ENCODE measurements around the gene ST8SIA3. TPM values are rescaled to one million over a fixed set of nuclear protein-coding genes. Genes with fewer than 3 reads are reported as not detected.

ST8SIA3 gene, protein sequence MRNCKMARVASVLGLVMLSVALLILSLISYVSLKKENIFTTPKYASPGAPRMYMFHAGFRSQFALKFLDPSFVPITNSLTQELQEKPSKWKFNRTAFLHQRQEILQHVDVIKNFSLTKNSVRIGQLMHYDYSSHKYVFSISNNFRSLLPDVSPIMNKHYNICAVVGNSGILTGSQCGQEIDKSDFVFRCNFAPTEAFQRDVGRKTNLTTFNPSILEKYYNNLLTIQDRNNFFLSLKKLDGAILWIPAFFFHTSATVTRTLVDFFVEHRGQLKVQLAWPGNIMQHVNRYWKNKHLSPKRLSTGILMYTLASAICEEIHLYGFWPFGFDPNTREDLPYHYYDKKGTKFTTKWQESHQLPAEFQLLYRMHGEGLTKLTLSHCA
- total RNA-seq, result not detected
- polyA plus RNA-seq, result under 1 TPM in 1 of 2 donors, not detected in 1; under 0.01 TPM
- long read RNA-seq, donor 1, result 0 reads
- long read RNA-seq, donor 2, result 0 reads

DNA sequence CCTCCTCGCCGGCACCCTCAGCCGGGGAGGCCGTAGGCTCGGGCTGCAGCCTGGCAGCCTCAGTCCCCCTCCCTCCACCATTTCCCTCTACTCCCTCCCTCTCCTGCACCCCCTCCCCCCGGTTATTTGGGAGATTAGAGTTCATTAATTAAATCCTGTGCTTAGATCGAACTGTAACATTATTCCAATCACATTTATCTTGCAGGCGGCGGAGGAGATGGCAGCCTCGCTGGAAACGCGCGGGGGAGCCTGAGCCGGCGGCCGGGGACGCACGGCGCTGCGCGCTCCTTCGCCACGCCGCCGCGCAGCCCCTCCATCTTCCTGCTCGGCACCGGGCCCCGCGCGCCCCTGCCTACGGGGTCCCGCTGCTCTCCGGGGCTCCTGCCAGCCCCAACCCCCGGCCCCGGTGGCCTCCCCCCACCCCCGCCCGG lies at the start of gene ST8SIA3:
ST8SIA3 (plus strand) TSS at position 287 of the 431 bp plus-strand sequence. CDS start 290 bp downstream, outside the sequence.
- DNase-seq (no peak), ATAC-seq (ENCODE audit: low FRiP score) (no peak)
- Histone ChIP-seq H3K36me3 (ENCODE audit: control insufficient read depth in 1 of 2, insufficient read depth in 2 of 2, low read length in 1 of 2) (no peaks in the 10 kb centered on the region), H3K4me1 (ENCODE audit: control insufficient read depth in 1 of 2, insufficient read depth in 2 of 2, low read length in 2 of 2) (no peaks in the 10 kb centered on the region), H3K9me3 (ENCODE audit: control insufficient read depth, low read length) (no peaks in the 10 kb centered on the region), H3K4me3 (ENCODE audit: low read length in 2 of 2) (no peak within 1 kb of the TSS), H3K27me3 (ENCODE audit: control insufficient read depth in 1 of 2, insufficient read depth in 2 of 2, low read length in 1 of 2) (no peaks in the 10 kb centered on the region), H3K27ac (ENCODE audit: low read depth in 1 of 2, low read length in 2 of 2) (no peak within 1 kb of the TSS)
- intact Hi-C loops (cut with DNase I), result no loop called here
- 2 to 3% methylated on average over 35 to 38 of the region's 38 CpGs for WGBS, 2 donors

DNA sequence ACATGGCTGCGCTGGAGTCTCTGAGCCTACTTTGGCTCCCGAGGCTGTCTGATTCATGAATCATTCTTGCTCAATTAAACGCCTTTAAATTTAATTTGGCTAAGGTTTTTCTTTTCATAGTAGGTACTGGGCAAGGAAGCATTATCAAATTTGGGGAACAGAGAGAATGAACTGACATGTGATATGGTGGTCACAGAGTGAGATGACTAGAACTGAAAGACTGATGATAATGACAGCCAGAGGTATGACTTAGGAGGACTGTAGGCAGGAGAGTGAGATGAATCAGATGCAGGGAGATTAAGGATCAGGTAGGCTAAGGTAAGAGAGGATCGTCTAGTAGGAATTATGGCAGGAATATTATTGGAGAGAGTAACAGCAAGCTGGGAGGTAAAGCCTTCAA lies 40.9 kb upstream of the ST8SIA3 start:
- WGBS, 2 donors, result 71 to 75% methylated on average over 4 of the region's 4 CpGs
- no peak for ATAC-seq (ENCODE audit: low FRiP score)

DNA sequence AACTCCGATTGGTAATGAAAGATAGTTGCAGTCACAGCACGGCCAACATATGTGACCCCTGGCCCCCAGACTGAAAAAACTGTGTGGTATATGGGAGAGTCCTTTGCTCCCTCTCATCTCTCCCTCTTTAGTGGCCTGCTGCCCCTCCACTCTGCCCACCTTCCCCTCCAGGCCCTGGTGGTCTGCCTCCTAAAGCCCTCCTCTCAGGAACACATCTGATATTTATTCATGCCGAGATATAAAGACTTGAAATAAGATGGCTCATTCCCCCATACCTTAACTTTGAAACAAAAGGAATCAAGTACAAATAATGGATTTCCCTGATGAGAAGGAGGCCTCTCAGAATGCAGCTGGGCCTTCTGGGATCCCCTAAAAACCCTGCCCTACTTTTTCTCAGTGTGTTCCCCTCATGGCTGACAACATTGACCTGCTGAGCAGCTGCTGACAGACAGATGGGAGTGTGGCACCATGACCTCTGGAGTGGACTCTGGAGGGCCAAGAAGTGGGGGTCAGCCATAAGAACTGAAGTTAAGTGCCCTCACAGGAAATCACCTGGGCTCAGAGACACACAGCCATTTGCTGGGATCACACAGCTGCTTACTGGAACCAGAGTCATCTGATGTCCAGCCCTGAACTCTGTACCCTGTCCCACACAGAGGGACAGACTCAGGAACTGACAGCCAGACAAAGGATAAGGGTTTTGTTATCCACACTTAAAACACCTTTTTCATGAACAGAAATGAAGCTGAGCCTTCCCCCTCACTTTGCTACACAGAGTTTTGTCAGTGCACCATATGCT lies 39.8 kb upstream of the ST8SIA3 start:
- WGBS, 2 donors, result 35 to 49% methylated on average over 3 of the region's 3 CpGs
- H3K36me3 ChIP-seq (ENCODE audit: control insufficient read depth in 1 of 2, insufficient read depth in 2 of 2, low read length in 1 of 2), result no peaks in the 10 kb centered on the region
- DNase-seq (no peak), ATAC-seq (ENCODE audit: low FRiP score) (no peak)
- H3K27me3 ChIP-seq (ENCODE audit: control insufficient read depth in 1 of 2, insufficient read depth in 2 of 2, low read length in 1 of 2), result no peaks in the 10 kb centered on the region
- no peaks in the 10 kb centered on the region for H3K9me3 ChIP-seq (ENCODE audit: control insufficient read depth, low read length)
- intact Hi-C loops (cut with DNase I), result no loop called here
- H3K4me3 ChIP-seq (ENCODE audit: low read length in 2 of 2), result no peak overlapping the region
- no peak overlapping the region for H3K27ac ChIP-seq (ENCODE audit: low read depth in 1 of 2, low read length in 2 of 2)
- H3K4me1 ChIP-seq (ENCODE audit: control insufficient read depth in 1 of 2, insufficient read depth in 2 of 2, low read length in 2 of 2), result no peaks in the 10 kb centered on the region

More for the DNA sequence above, 40.9 kb upstream of the ST8SIA3 start:
- intact Hi-C loops (cut with DNase I), result no loop called here
- H3K4me1 ChIP-seq (ENCODE audit: control insufficient read depth in 1 of 2, insufficient read depth in 2 of 2, low read length in 2 of 2), result no peaks in the 10 kb centered on the region
- no peaks in the 10 kb centered on the region for H3K36me3 ChIP-seq (ENCODE audit: control insufficient read depth in 1 of 2, insufficient read depth in 2 of 2, low read length in 1 of 2)
- no peaks in the 10 kb centered on the region for H3K9me3 ChIP-seq (ENCODE audit: control insufficient read depth, low read length)
- H3K27ac ChIP-seq (ENCODE audit: low read depth in 1 of 2, low read length in 2 of 2), result no peak overlapping the region
- no peak for DNase-seq
- no peaks in the 10 kb centered on the region for H3K27me3 ChIP-seq (ENCODE audit: control insufficient read depth in 1 of 2, insufficient read depth in 2 of 2, low read length in 1 of 2)
- no peak overlapping the region for H3K4me3 ChIP-seq (ENCODE audit: low read length in 2 of 2)

DNA sequence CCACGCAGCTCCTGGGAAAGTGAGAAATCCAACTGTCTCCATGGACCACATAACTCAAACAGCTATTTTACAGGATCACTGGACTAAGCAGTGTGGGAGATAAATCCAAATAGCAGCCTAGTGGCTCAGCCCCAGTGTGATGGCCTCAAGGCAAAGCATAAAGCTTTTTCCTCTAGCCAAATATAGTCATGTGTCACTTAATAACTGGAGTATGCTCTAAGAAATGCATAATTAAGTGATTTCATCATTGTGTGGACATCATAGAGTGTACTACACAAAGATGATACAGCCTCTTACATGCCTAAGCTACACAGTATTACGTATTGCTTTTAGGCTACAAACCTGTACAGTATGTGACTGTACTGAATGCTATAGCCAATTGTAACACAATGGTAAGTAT lies 31.8 kb upstream of the ST8SIA3 start:
- Histone ChIP-seq H3K4me1 (ENCODE audit: control insufficient read depth in 1 of 2, insufficient read depth in 2 of 2, low read length in 2 of 2) (no peaks in the 10 kb centered on the region), H3K36me3 (ENCODE audit: control insufficient read depth in 1 of 2, insufficient read depth in 2 of 2, low read length in 1 of 2) (no peaks in the 10 kb centered on the region), H3K9me3 (ENCODE audit: control insufficient read depth, low read length) (no peaks in the 10 kb centered on the region), H3K27ac (ENCODE audit: low read depth in 1 of 2, low read length in 2 of 2) (no peak overlapping the region), H3K4me3 (ENCODE audit: low read length in 2 of 2) (no peak overlapping the region), H3K27me3 (ENCODE audit: control insufficient read depth in 1 of 2, insufficient read depth in 2 of 2, low read length in 1 of 2) (no peaks in the 10 kb centered on the region)
- WGBS, 2 donors, result 76 to 79% methylated on average over 2 of the region's 2 CpGs
- DNase-seq (no peak), ATAC-seq (ENCODE audit: low FRiP score) (no peak)
- intact Hi-C loops (cut with DNase I), result no loop called here

DNA sequence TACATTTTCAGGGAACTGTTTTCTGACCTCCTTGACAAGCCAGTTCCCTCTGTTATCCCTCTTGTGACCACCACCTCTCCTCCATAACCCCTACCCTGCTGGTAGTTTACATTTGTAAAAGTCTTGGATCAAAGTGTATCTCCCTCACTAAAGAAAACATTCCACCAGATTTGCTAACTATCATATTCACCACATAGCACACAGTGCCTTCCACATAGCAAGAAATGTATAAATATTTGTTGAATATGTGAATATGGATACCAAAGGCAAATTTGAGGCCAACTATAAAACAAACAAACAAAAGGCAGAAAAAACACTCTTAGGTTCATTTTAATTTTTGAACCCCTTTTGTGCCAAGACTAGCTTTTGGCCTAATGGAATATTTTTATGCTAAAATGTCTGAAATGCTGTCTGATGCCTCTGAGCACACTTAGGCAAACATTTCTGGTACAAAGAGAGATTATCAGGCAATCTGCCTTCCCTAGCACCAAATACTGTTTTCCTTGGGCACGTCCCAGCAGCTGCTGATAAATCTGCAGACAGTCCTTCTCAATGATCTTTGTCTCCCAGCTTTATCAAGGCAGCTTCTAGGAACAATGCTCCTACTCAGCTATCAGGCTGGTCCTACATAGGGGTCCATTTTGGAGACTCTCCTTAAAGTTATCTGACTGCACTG lies 26.7 kb upstream of the ST8SIA3 start:
- H3K4me3 ChIP-seq (ENCODE audit: low read length in 2 of 2), result no peak overlapping the region
- H3K4me1 ChIP-seq (ENCODE audit: control insufficient read depth in 1 of 2, insufficient read depth in 2 of 2, low read length in 2 of 2), result no peaks in the 10 kb centered on the region
- DNase-seq, result no peak
- no peaks in the 10 kb centered on the region for H3K36me3 ChIP-seq (ENCODE audit: control insufficient read depth in 1 of 2, insufficient read depth in 2 of 2, low read length in 1 of 2)
- intact Hi-C loops (cut with DNase I), result no loop called here
- H3K27ac ChIP-seq (ENCODE audit: low read depth in 1 of 2, low read length in 2 of 2), result no peak overlapping the region
- no peak for ATAC-seq (ENCODE audit: low FRiP score)
- H3K27me3 ChIP-seq (ENCODE audit: control insufficient read depth in 1 of 2, insufficient read depth in 2 of 2, low read length in 1 of 2), result peaks cover 0 to 1% of the 10 kb centered on the region in 2 donors
- no peaks in the 10 kb centered on the region for H3K9me3 ChIP-seq (ENCODE audit: control insufficient read depth, low read length)
- WGBS, 2 donors, result 15 to 16% methylated on average over 1 of the region's 1 CpG

DNA sequence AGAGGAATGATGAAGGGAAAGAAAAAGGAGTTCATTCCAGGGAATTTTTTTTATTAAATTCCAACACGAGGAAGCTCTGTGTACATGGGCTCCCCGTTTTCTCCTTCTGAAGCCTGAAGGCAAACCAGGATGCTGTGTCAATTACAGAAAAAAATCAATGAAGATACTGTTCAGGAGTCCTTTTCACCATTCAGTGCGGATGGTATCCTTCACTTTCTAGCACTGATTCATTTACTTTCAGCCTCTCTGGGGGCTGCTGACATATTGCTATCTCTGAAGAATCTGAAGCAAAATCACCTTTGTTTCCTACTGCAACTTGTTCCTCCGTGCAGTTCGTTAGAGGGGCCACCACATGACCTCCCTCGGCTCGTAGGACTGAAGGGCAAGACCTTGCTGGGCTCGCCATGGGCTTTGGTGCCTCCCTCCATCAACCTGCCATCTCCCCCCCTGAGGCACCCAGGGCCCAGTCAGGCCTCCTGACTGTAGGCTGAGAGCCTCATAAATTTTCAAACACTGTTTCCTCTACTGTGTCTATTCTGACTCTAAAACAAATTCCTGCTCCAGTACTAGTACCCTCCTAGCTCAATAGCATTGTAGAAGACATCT lies 25.5 kb upstream of the ST8SIA3 start:
- DNase-seq (no peak), ATAC-seq (ENCODE audit: low FRiP score) (no peak)
- 45 to 64% methylated on average over 8 of the region's 8 CpGs for WGBS, 2 donors
- Histone ChIP-seq H3K36me3 (ENCODE audit: control insufficient read depth in 1 of 2, insufficient read depth in 2 of 2, low read length in 1 of 2) (no peaks in the 10 kb centered on the region), H3K27ac (ENCODE audit: low read depth in 1 of 2, low read length in 2 of 2) (no peak overlapping the region), H3K4me3 (ENCODE audit: low read length in 2 of 2) (no peak overlapping the region), H3K4me1 (ENCODE audit: control insufficient read depth in 1 of 2, insufficient read depth in 2 of 2, low read length in 2 of 2) (no peaks in the 10 kb centered on the region), H3K27me3 (ENCODE audit: control insufficient read depth in 1 of 2, insufficient read depth in 2 of 2, low read length in 1 of 2) (peaks cover 0 to 1% of the 10 kb centered on the region in 2 donors), H3K9me3 (ENCODE audit: control insufficient read depth, low read length) (no peaks in the 10 kb centered on the region)
- intact Hi-C loops (cut with DNase I), result no loop called here

DNA sequence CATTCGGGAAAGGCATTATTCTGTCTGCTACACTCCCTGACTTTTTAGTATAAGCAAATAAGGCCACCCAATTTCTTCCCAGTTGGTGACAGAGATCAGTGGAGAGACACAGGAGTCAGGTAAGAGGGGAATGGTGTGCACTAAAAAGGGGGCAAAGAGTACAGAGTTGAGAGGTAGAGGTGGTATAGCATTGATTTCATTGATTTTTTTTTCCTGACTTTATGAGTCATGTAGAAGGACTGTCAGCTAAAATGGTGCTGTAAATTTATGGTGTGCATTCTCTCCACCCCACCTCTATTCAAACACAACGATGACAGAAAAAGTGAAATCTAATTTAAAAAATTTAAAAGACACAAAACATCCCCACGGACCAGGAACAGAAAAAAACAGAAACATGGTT lies 23.7 kb upstream of the ST8SIA3 start:
- Histone ChIP-seq H3K4me3 (ENCODE audit: low read length in 2 of 2) (no peak overlapping the region), H3K27me3 (ENCODE audit: control insufficient read depth in 1 of 2, insufficient read depth in 2 of 2, low read length in 1 of 2) (peaks cover 0 to 1% of the 10 kb centered on the region in 2 donors), H3K27ac (ENCODE audit: low read depth in 1 of 2, low read length in 2 of 2) (no peak overlapping the region), H3K36me3 (ENCODE audit: control insufficient read depth in 1 of 2, insufficient read depth in 2 of 2, low read length in 1 of 2) (no peaks in the 10 kb centered on the region), H3K9me3 (ENCODE audit: control insufficient read depth, low read length) (no peaks in the 10 kb centered on the region), H3K4me1 (ENCODE audit: control insufficient read depth in 1 of 2, insufficient read depth in 2 of 2, low read length in 2 of 2) (no peaks in the 10 kb centered on the region)
- ATAC-seq (ENCODE audit: low FRiP score) (no peak), DNase-seq (no peak)
- intact Hi-C loops (cut with DNase I), result no loop called here
- WGBS, 2 donors, result 82 to 87% methylated on average over 3 of the region's 3 CpGs

DNA sequence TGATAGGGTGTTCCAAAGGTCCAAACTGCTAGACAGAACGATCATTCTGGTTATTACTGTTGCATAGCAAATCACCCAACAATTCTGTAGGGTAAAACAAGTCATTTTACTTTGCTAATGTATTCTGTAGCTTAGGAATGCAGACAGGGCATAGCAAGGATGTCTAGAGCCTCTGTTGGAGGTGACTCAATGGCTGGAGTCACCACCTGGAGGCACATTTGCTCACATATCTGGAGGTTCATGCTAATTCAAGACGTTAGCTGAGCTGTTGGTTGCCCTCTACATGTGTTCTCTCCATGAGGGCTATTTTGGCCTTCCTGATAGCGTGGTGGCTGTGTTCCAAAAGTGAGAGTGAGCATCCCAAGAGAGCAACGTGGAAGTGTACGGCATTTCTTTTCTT lies 22.5 kb upstream of the ST8SIA3 start:
- WGBS, 2 donors, result 62 to 68% methylated on average over 5 of the region's 5 CpGs
- H3K4me3 ChIP-seq (ENCODE audit: low read length in 2 of 2), result no peak overlapping the region
- intact Hi-C loops (cut with DNase I), result no loop called here

More for the DNA sequence above, 22.5 kb upstream of the ST8SIA3 start:
- Histone ChIP-seq H3K9me3 (ENCODE audit: control insufficient read depth, low read length) (no peaks in the 10 kb centered on the region), H3K27ac (ENCODE audit: low read depth in 1 of 2, low read length in 2 of 2) (no peak overlapping the region), H3K36me3 (ENCODE audit: control insufficient read depth in 1 of 2, insufficient read depth in 2 of 2, low read length in 1 of 2) (no peaks in the 10 kb centered on the region), H3K27me3 (ENCODE audit: control insufficient read depth in 1 of 2, insufficient read depth in 2 of 2, low read length in 1 of 2) (peaks cover 0 to 3% of the 10 kb centered on the region in 2 donors), H3K4me1 (ENCODE audit: control insufficient read depth in 1 of 2, insufficient read depth in 2 of 2, low read length in 2 of 2) (no peaks in the 10 kb centered on the region)
- no peak for DNase-seq
- no peak for ATAC-seq (ENCODE audit: low FRiP score)
